Thoracic aorta (tissue), 2 donors: ENCODE data around the gene SPSB3. TPM values are rescaled to one million over a fixed set of nuclear protein-coding genes. Genes with fewer than 3 reads are reported as not detected.

Experiments used
- ATAC-seq: fragments of 150-250 bp; one replicate; pipeline ENCODE4 v1.8.0; 2017; ENCODE audit warnings: low read depth; ENCODE audit not compliant: insufficient number of reproducible peaks, low FRiP score
- DNase-seq: peaks from one replicate; pipeline ENCODE4 v3.0.0-alpha.2; 2020; ENCODE audit warnings: low spot score
- H3K27ac ChIP-seq, 2 donors: fragments of 200-600 bp; sonication (generic); 1 replicate in 1 of 2; 2 replicates in 1 of 2; pipeline ENCODE4 v1.5.1; 2016; ENCODE audit warnings: mild to moderate bottlenecking in 2 of 2, moderate library complexity in 2 of 2
- H3K27me3 ChIP-seq: fragments of 200-600 bp; sonication (generic); replicated peaks from 2 replicates; pipeline ENCODE4 v1.6.0; 2016; ENCODE audit warnings: mild to moderate bottlenecking; ENCODE audit not compliant: insufficient read depth
- H3K36me3 ChIP-seq: fragments of 200-600 bp; sonication (generic); one replicate; pipeline ENCODE4 v1.5.1; 2016
- H3K4me1 ChIP-seq, 2 donors: fragments of 200-600 bp; sonication (generic); 1 replicate in 1 of 2; 2 replicates in 1 of 2; pipeline versions ENCODE4 v1.5.1 to v1.6.0; 2016; ENCODE audit warnings: low read depth in 2 of 2, mild to moderate bottlenecking in 1 of 2; ENCODE audit not compliant: control insufficient read depth in 1 of 2
- H3K4me3 ChIP-seq: fragments of 200-600 bp; sonication (generic); 2 replicates; pipeline ENCODE4 v1.5.1; 2016; ENCODE audit warnings: mild to moderate bottlenecking
- H3K9me3 ChIP-seq: fragments of 200-600 bp; sonication (generic); 2 replicates; pipeline ENCODE4 v1.5.1; 2016
- total RNA-seq, 2 donors: library from RNA; depleted of rRNA; stranded (reverse); fragments of >200 nt; gene quantifications; one replicate each; pipeline versions ENCODE4 v1.1.0 to v1.2.3, GENCODE V29; 2016
- TF ChIP-seq, protein P1 (sequence below): fragments of 200-600 bp; sonication (generic); IDR thresholded peaks from one replicate; pipeline ENCODE4 v1.5.1; 2019; ENCODE audit warnings: antibody characterized with exemption

Gene SPSB3
- total RNA-seq, 2 donors from 2014 or later, result 60.9 to 79.3 TPM

DNA sequence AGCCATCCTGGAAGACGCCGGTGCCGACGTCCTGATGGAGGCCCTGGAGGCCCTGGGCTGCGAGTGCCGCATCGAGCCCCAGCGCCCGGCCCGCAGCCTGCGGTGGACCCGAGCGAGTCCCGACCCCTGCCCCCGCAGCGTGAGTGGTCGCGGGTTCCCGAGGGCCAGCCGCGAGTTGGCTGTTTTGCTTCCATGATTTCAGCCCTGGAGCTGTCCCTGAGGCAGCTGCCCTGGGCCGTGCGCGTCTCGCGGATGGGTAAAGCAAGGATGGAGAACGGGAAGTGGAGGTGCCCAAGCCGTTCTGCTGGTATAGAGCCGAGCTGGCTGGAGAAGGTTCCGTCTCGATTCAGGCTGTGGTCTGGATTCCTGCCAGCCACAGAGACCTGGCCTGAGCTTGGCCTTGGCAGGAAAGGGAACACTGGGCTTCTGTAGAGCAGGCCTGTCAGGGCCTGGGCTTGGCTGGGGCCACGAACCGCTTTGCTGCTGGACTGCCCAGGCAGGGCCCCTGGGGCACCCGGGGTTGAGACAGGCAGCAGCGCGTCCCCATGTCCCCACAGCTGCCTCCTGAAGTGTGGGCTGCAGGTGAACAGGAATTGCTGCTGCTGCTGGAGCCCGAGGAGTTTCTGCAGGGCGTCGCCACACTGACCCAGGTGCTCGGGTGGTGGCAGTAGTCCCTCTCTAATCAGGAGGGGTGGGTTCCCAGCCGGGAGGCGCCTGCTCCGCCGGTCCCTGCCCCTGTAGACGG is 8.5 kb downstream of the SPSB3 start:
- no peak for DNase-seq
- no peak for ATAC-seq
- Histone ChIP-seq H3K4me3 (peak overlapping the region; percentile 95), H3K36me3 (peaks cover 25% of the 10 kb centered on the region), H3K9me3 (no peaks in the 10 kb centered on the region), H3K4me1 (peaks cover 15 to 41% of the 10 kb centered on the region in 2 donors), H3K27me3 (no peaks in the 10 kb centered on the region), H3K27ac (peak overlapping the region; percentile 84 to 92)
- TF ChIP-seq, protein P1, sequence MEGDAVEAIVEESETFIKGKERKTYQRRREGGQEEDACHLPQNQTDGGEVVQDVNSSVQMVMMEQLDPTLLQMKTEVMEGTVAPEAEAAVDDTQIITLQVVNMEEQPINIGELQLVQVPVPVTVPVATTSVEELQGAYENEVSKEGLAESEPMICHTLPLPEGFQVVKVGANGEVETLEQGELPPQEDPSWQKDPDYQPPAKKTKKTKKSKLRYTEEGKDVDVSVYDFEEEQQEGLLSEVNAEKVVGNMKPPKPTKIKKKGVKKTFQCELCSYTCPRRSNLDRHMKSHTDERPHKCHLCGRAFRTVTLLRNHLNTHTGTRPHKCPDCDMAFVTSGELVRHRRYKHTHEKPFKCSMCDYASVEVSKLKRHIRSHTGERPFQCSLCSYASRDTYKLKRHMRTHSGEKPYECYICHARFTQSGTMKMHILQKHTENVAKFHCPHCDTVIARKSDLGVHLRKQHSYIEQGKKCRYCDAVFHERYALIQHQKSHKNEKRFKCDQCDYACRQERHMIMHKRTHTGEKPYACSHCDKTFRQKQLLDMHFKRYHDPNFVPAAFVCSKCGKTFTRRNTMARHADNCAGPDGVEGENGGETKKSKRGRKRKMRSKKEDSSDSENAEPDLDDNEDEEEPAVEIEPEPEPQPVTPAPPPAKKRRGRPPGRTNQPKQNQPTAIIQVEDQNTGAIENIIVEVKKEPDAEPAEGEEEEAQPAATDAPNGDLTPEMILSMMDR, result no peak

DNA sequence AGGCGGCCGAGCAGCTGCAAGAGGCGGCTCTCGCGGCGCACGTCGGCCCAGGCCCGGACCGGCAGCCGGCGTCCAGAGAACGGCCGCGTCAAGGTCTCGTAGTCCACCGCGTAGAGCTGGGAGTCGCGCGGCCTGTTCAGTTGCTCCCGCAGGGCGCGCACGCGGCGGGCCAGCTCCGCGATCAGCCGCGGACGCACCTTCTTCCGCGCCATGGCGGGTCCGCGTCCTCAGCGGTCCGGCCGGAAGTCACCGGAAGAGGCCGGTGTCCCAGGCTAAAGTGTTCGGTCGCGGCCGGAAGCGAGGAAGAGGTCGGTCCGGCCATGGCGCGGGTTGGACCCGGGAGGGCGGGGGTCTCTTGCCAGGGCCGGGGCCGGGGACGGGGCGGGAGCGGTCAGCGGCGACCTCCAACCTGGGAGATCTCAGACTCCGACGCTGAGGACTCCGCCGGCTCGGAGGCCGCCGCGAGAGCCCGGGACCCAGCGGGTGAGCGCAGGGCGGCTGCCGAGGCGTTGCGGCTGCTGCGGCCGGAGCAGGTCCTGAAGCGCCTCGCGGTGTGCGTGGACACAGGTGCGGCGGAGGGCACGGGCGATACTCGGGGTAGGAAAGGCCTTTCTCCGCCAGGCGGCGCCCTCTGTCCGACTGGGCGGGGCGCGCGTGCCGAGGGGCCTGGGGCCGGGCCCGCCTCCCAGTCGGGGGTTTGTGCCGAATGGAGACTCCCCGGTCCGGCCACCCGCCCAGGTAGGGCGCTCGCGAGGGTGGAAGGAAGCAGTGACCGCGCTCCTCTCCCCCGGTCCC is 9.3 kb downstream of the SPSB3 start, which contains the start of gene MRPS34:
Gene MRPS34, minus strand, starts transcription at position 227 of the 795 bp plus-strand sequence. Its CDS starts 15 bp downstream, at position 212.
- Histone ChIP-seq H3K36me3 (peaks cover 30% of the 10 kb centered on the region), H3K4me3 (peak within 1 kb of the TSS; percentile 95), H3K4me1 (peaks cover 15 to 41% of the 10 kb centered on the region in 2 donors), H3K27ac (peak within 1 kb of the TSS; percentile 84 to 92), H3K27me3 (no peaks in the 10 kb centered on the region), H3K9me3 (no peaks in the 10 kb centered on the region)
- TF ChIP-seq, protein P1, result peak; percentile 67
- DNase-seq (no peak), ATAC-seq (peak; percentile 35)

DNA sequence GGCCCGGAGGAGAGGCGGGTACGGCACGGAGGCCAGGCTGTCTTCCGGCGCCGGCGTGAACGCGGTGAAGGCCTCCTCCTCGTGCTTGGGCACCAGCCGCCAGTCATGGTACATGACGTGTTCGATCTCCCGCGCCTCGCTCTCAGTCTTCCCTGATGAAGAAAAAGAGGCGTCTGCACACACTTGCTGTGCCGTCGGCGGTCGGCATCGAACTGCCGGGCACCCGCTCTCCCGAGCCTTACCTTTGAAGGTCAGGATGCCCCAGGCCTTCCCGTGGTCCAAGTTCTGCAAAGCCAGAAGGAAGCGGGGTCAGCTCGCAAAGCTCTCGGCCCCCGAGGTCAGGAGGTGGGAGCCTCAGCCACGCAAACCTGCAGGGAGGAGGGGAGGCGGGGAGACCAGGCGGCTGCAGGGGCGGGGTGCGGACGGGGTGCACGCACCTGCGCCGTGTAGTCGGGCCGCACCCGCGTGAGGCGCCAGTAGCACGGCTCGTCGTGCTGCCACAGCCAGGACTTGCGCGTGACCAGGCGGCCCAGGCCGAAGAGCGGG is 9.9 kb downstream of the SPSB3 start, which contains the start of gene EME2:
Gene EME2, plus strand, starts transcription at position 449 of the 546 bp plus-strand sequence. CDS start 418 bp downstream, outside the sequence.
- DNase-seq (no peak), ATAC-seq (no peak)
- Histone ChIP-seq H3K27me3 (no peaks in the 10 kb centered on the region), H3K9me3 (no peaks in the 10 kb centered on the region), H3K4me1 (peaks cover 15 to 41% of the 10 kb centered on the region in 2 donors), H3K4me3 (peak within 1 kb of the TSS; percentile 95), H3K27ac (peak within 1 kb of the TSS; percentile 84 to 92), H3K36me3 (peaks cover 30% of the 10 kb centered on the region)
- TF ChIP-seq, protein P1, result no peak

DNA sequence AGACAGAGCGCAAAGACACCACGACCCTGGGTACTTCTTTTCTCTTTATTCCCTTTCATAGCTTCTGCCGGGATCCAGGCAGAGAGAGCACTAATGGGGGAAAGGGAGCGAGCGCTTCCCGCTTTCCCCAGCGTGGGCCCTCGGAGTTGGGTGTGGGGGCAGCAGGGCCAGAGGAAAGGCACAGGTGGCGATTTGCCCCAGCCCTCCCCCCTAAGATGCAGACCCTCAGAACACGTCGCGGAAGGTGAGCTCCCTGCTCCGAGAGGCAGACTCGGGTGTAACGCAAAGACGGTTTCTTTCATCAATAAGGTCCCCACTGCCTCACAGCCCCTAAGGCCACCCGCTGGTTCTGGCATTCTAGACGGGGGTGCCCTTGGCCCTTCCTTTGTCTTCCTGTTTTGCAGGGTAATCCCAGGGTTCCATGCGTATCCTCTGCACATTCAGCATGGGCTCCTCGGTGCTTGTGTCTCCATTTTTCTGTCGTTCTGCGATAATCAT is 10.5 kb downstream of the SPSB3 start:
- Histone ChIP-seq H3K36me3 (peaks cover 28% of the 10 kb centered on the region), H3K4me1 (peaks cover 15 to 41% of the 10 kb centered on the region in 2 donors)
- ATAC-seq, result no peak

More for the DNA sequence above, 10.5 kb downstream of the SPSB3 start:
- DNase-seq, result no peak
- Histone ChIP-seq H3K9me3 (no peaks in the 10 kb centered on the region), H3K27me3 (no peaks in the 10 kb centered on the region), H3K4me3 (peak overlapping the region; percentile 95), H3K27ac (peak overlapping the region; percentile 84 to 92)
- TF ChIP-seq, protein P1, result no peak
